SK-N-SH (cell line): Measurements from ENCODE around the gene SNX1. TPM values are rescaled to one million over a fixed set of nuclear protein-coding genes. Genes with fewer than 3 reads are reported as not detected.

Source experiments
- CTCF ChIA-PET: fragments of 300-600, 350-600 bp; formaldehyde crosslinking; extraction: SDS; loops from one replicate; lab custom pipeline; 2021; lab: Yijun Ruan, JAX
- POLR2A ChIA-PET: fragments of 350-600 bp; sonication (Branson Sonifier 250); formaldehyde crosslinking; extraction: SDS; loops from one replicate; lab custom pipeline; 2020; ENCODE audit warnings: antibody characterized with exemption, inconsistent platforms; lab: Yijun Ruan, JAX
- DNase-seq: peaks from one replicate; pipeline ENCODE4 v3.0.0; 2012
- H2AFZ ChIP-seq: fragments of 200-600 bp; sonication (generic); 2 replicates; pipeline ENCODE4 v1.8.1; 2016; ENCODE audit warnings: antibody characterized with exemption, mild to moderate bottlenecking, low read depth
- H3F3A ChIP-seq: fragments of 200-600 bp; sonication (generic); replicated peaks from 2 replicates; pipeline ENCODE3; 2016; ENCODE audit warnings: antibody characterized with exemption, mild to moderate bottlenecking; ENCODE audit not compliant: insufficient read depth
- H3K27ac ChIP-seq, 2 experiments: fragments of 200-500 bp in 1 of 2; fragments of 200-600 bp in 1 of 2; sonication (Bioruptor generic) in 1 of 2; sonication (generic), shearing (Covaris generic) in 1 of 2; 2 replicates each; pipeline versions ENCODE4 v1.5.1 to v1.6.1; 2014 to 2016; ENCODE audit warnings: low read depth in 2 of 2, inconsistent platforms in 1 of 2, low read length in 1 of 2, mild to moderate bottlenecking in 1 of 2, mixed read lengths in 1 of 2
- H3K27me3 ChIP-seq: fragments of 200-600 bp; sonication (generic), shearing (Covaris generic); 2 replicates; pipeline ENCODE4 v1.6.1; 2016; ENCODE audit warnings: mixed run types; ENCODE audit not compliant: insufficient read depth
- H3K36me3 ChIP-seq, 2 experiments: fragments of 200-500 bp in 1 of 2; fragments of 200-600 bp in 1 of 2; sonication (Bioruptor generic) in 1 of 2; sonication (generic) in 1 of 2; replicated peaks in 1 of 2; 2 replicates each; pipeline versions ENCODE3 to v1.5.1; 2014 to 2016; ENCODE audit warnings: low read length in 1 of 2, mild to moderate bottlenecking in 1 of 2; ENCODE audit not compliant: insufficient read depth in 2 of 2, control insufficient read depth in 1 of 2
- H3K4me1 ChIP-seq, 2 experiments: fragments of 200-500 bp in 1 of 2; fragments of 200-600 bp in 1 of 2; sonication (Bioruptor generic) in 1 of 2; sonication (generic), shearing (Covaris generic) in 1 of 2; 2 replicates each; pipeline versions ENCODE4 v1.5.1 to v1.6.1; 2014 to 2016; ENCODE audit warnings: low read depth in 1 of 2, low read length in 1 of 2, mixed run types in 1 of 2; ENCODE audit not compliant: insufficient read depth in 2 of 2, control insufficient read depth in 1 of 2
- H3K4me2 ChIP-seq: fragments of 200-600 bp; sonication (generic), shearing (Covaris generic); 2 replicates; pipeline ENCODE4 v1.6.1; 2017; ENCODE audit warnings: mixed run types
- H3K4me3 ChIP-seq, 2 experiments: fragments of 200-500 bp in 1 of 2; fragments of 200-600 bp in 1 of 2; sonication (Bioruptor generic) in 1 of 2; sonication (generic), shearing (Covaris generic) in 1 of 2; 2 replicates each; pipeline versions ENCODE4 v1.5.1 to v1.8.1; 2014 to 2016; ENCODE audit warnings: low read depth in 2 of 2, inconsistent platforms in 1 of 2, low read length in 1 of 2, mild to moderate bottlenecking in 1 of 2, mixed read lengths in 1 of 2, moderate library complexity in 1 of 2
- H3K79me2 ChIP-seq: fragments of 200-600 bp; sonication (generic); 2 replicates; pipeline ENCODE4 v1.8.1; 2017; ENCODE audit warnings: mild to moderate bottlenecking; ENCODE audit not compliant: insufficient read depth
- H3K9ac ChIP-seq: fragments of 200-600 bp; sonication (generic); 2 replicates; pipeline ENCODE4 v1.6.1; 2017; ENCODE audit warnings: mixed run types
- H3K9me2 ChIP-seq: fragments of 200-600 bp; sonication (generic); 2 replicates; pipeline ENCODE4 v1.6.1; 2017; ENCODE audit warnings: mixed run types
- H3K9me3 ChIP-seq: fragments of 200-600 bp; sonication (generic); 2 replicates; pipeline ENCODE4 v1.6.1; 2017; ENCODE audit warnings: mixed run types, mild to moderate bottlenecking, moderate library complexity
- H4K20me1 ChIP-seq: fragments of 200-600 bp; sonication (generic); 2 replicates; pipeline ENCODE4 v1.6.1; 2017; ENCODE audit warnings: mild to moderate bottlenecking, mixed run types; ENCODE audit not compliant: insufficient read depth
- CHD2 ChIP-seq: fragments of 150-350 bp; IDR thresholded peaks from 2 replicates; pipeline ENCODE4 v1.6.1; 2018; ENCODE audit warnings: low read length; ENCODE audit not compliant: partially characterized antibody
- FOSL2 ChIP-seq: IDR thresholded peaks from 2 replicates; pipeline ENCODE4 v1.4.0; 2012; ENCODE audit warnings: low read depth, mild to moderate bottlenecking, moderate library complexity, borderline replicate concordance
- MXI1 ChIP-seq: IDR thresholded peaks from 2 replicates; pipeline ENCODE4 v1.6.1; 2012; ENCODE audit warnings: mild to moderate bottlenecking, low read depth, low read length, improper control_type of control experiment
- NRF1 ChIP-seq: IDR thresholded peaks from 2 replicates; pipeline ENCODE4 v1.6.1; 2012; ENCODE audit warnings: low read depth, mild to moderate bottlenecking, low read length
- POLR2AphosphoS5 ChIP-seq: IDR thresholded peaks from 2 replicates; pipeline ENCODE4 v1.6.1; 2012; ENCODE audit warnings: low read depth, low read length
- RFX5 ChIP-seq: IDR thresholded peaks from 2 replicates; pipeline ENCODE4 v1.6.1; 2012; ENCODE audit warnings: mild to moderate bottlenecking, improper control_type of control experiment, low read length
- USF2 ChIP-seq: fragments of 150-350 bp; IDR thresholded peaks from 2 replicates; pipeline ENCODE4 v1.6.1; 2017; ENCODE audit warnings: antibody characterized with exemption, low read length, low read depth, borderline replicate concordance
- ZBTB33 ChIP-seq: IDR thresholded peaks from 2 replicates; pipeline ENCODE4 v1.4.0; 2012; ENCODE audit warnings: low read depth, borderline replicate concordance
- WGBS: methylation state at CpG from one replicate; pipeline ENCODE4 v1.1.6; 2017; ENCODE audit warnings: low lambda C conversion rate; 5-methylcytosine and 5-hydroxymethylcytosine counted together
- polyA plus RNA-seq, 3 experiments: library from polyadenylated mRNA; depleted of rRNA; stranded (reverse); fragments of >200 nt; gene quantifications; 2 replicates each; pipeline ENCODE4 v1.2.3, GENCODE V29; 2012

SNX1 gene
- polyA plus RNA-seq, 1 of the 3 experiments (the other 2 are of a cell fraction) = 80.7 TPM

GRCh38 chr15:64144565-64145281 is 48.9 kb downstream of the SNX1 start:
- H3K36me3 ChIP-seq = peaks cover 0 to 36% of the 10 kb centered on the region in 2 experiments
- no peaks in the 10 kb centered on the region for H3K9me3 ChIP-seq
- no peak for TF ChIP-seq POLR2AphosphoS5
- TF ChIP-seq RFX5 = no peak
- TF ChIP-seq ZBTB33 = no peak
- TF ChIP-seq NRF1 = no peak
- TF ChIP-seq FOSL2 = no peak
- TF ChIP-seq MXI1 = no peak
- TF ChIP-seq CHD2 = no peak
- TF ChIP-seq USF2 = no peak
- TF ChIP-seq, all 33 proteins: peak for 0
- H3K4me2 ChIP-seq = no peak overlapping the region
- no peak overlapping the region for H3K4me3 ChIP-seq
- H4K20me1 ChIP-seq = no peaks in the 10 kb centered on the region
- H3K9ac ChIP-seq = no peak overlapping the region
- peaks cover 0 to 28% of the 10 kb centered on the region in 2 experiments; a peak in 2 of 4 replicates for H3K4me1 ChIP-seq
- DNase-seq = no peak
- H2AFZ ChIP-seq = no peak overlapping the region
- peaks cover 11% of the 10 kb centered on the region for H3F3A ChIP-seq
- WGBS = 95% methylated on average over 8 of the region's 14 CpGs
- H3K79me2 ChIP-seq = no peaks in the 10 kb centered on the region
- CTCF ChIA-PET = interaction anchor here (1.3 to 2.7 kb wide), 3 partner anchors 9 to 40 kb away, joined by 3 to 20 read pairs (median 3); no protein-coding TSS in a partner anchor
- H3K27me3 ChIP-seq = no peaks in the 10 kb centered on the region
- peak overlapping the region in 1 of 2 experiments; percentile 64; a peak in 2 of 4 replicates for H3K27ac ChIP-seq
- POLR2A ChIA-PET = interaction anchor here (1.0 kb wide), 2 partner anchors 9 to 51 kb away, joined by 3 to 4 read pairs; partner anchors contain the start of gene CIAO2A
- no peaks in the 10 kb centered on the region for H3K9me2 ChIP-seq

GRCh38 chr15:64146041-64146440 is 50.3 kb downstream of the SNX1 start:
- H3K4me2 ChIP-seq = no peak overlapping the region
- 48% methylated on average over 4 of the region's 6 CpGs for WGBS
- H3K27me3 ChIP-seq = no peaks in the 10 kb centered on the region
- peak overlapping the region in 1 of 2 experiments; percentile 89; a peak in 2 of 4 replicates for H3K27ac ChIP-seq
- H3K4me3 ChIP-seq = no peak overlapping the region
- peaks cover 11% of the 10 kb centered on the region for H3F3A ChIP-seq
- H3K9me3 ChIP-seq = no peaks in the 10 kb centered on the region
- no peak overlapping the region for H2AFZ ChIP-seq
- peak; percentile 49 for DNase-seq
- H3K9me2 ChIP-seq = no peaks in the 10 kb centered on the region
- peaks cover 0 to 32% of the 10 kb centered on the region in 2 experiments for H3K36me3 ChIP-seq
- POLR2A ChIA-PET = interaction anchor here (1.0 kb wide), 1 partner anchor 52 kb away, joined by 3 read pairs; the partner anchor contains the start of gene CIAO2A
- CTCF ChIA-PET = interaction anchor here (0.7 to 2.7 kb wide), 4 partner anchors 8 to 50 kb away, joined by 3 to 20 read pairs (median 6); partner anchors contain the start of gene SNX1
- H4K20me1 ChIP-seq = no peaks in the 10 kb centered on the region
- no peaks in the 10 kb centered on the region for H3K79me2 ChIP-seq
- H3K9ac ChIP-seq = no peak overlapping the region
- no peak for TF ChIP-seq POLR2AphosphoS5
- peaks cover 0 to 30% of the 10 kb centered on the region in 2 experiments; a peak in 2 of 4 replicates for H3K4me1 ChIP-seq
